Gastrocnemius medialis (tissue), 4 donors: Measurements from ENCODE around the gene ZDHHC18.

Experiments used
- CTCF ChIP-seq, 5 experiments: fragments of 450-650 bp in 3 of 5; fragments of 200-600 bp in 2 of 5; sonication (generic) in 2 of 5; IDR thresholded peaks in 4 of 5; conservative IDR thresholded peaks in 1 of 5; 1 replicate in 4 of 5; 2 replicates in 1 of 5; pipeline ENCODE4 v1.5.1; 2016 to 2019; ENCODE audit warnings: antibody characterized with exemption in 5 of 5, mild to moderate bottlenecking in 3 of 5, moderate library complexity in 3 of 5
- POLR2A ChIP-seq, 2 donors: fragments of 450-650 bp; IDR thresholded peaks; one replicate each; pipeline ENCODE4 v1.6.1; 2017; ENCODE audit warnings: antibody characterized with exemption in 2 of 2, mild to moderate bottlenecking in 2 of 2, moderate library complexity in 2 of 2

- TF ChIP-seq CTCF (IDR thresholded peaks at IDR 0.05 in 4 of 5, conservative IDR thresholded peaks at IDR 0.05 in 1 of 5) (no peak), POLR2A (IDR thresholded peaks at IDR 0.05) (no peak)
Observed at GRCh38 chr1:26792924-26793323, 33.6 kb upstream of the ZDHHC18 start.
